HUES6 (cell line): Measurements from ENCODE around the gene FUZ.

Experiments
- H3K27ac ChIP-seq: 2 replicates; pipeline ENCODE4 v1.7.0; 2013; ENCODE audit warnings: low read depth, mild to moderate bottlenecking, low read length, inconsistent platforms
- H3K27me3 ChIP-seq: 2 replicates; pipeline ENCODE4 v1.6.1; 2013; ENCODE audit warnings: low read length; ENCODE audit not compliant: control insufficient read depth, insufficient read depth
- H3K36me3 ChIP-seq: 2 replicates; pipeline ENCODE4 v1.6.1; 2013; ENCODE audit warnings: low read length; ENCODE audit not compliant: control insufficient read depth, insufficient read depth
- H3K4me1 ChIP-seq: 2 replicates; pipeline ENCODE4 v1.6.1; 2013; ENCODE audit warnings: low read length; ENCODE audit not compliant: control insufficient read depth, insufficient read depth
- H3K4me3 ChIP-seq: 2 replicates; pipeline ENCODE4 v1.5.1; 2013; ENCODE audit warnings: low read depth, low read length
- H3K9ac ChIP-seq: one replicate; pipeline ENCODE4 v1.6.1; 2013; ENCODE audit warnings: mild to moderate bottlenecking, low read length
- H3K9me3 ChIP-seq: 2 replicates; pipeline ENCODE4 v1.6.1; 2013; ENCODE audit warnings: low read depth, low read length; ENCODE audit not compliant: control insufficient read depth, insufficient read depth

Gene FUZ

GRCh38 chr19:49764341-49764740, 48.8 kb downstream of the FUZ start:
- Histone ChIP-seq H3K36me3 (no peaks in the 10 kb centered on the region), H3K27ac (no peak overlapping the region), H3K9me3 (no peaks in the 10 kb centered on the region), H3K4me3 (no peak overlapping the region), H3K4me1 (peaks cover 11% of the 10 kb centered on the region), H3K27me3 (no peaks in the 10 kb centered on the region), H3K9ac (no peak overlapping the region)

- Histone ChIP-seq H3K27me3 (no peaks in the 10 kb centered on the region), H3K9me3 (no peaks in the 10 kb centered on the region), H3K36me3 (no peaks in the 10 kb centered on the region), H3K27ac (no peak within 1 kb of the TSS), H3K9ac (no peak within 1 kb of the TSS), H3K4me3 (no peak within 1 kb of the TSS), H3K4me1 (peaks cover 16% of the 10 kb centered on the region)
Observed at GRCh38 chr19:49763230-49763629, 49.9 kb downstream of the FUZ start, which contains the start of gene TSKS. Gene TSKS, minus strand, starts transcription at chr19:49763306. Its CDS starts 59 bp downstream, at chr19:49763247.

GRCh38 chr19:49761625-49762311, 51.3 kb downstream of the FUZ start:
- Histone ChIP-seq H3K27me3 (no peaks in the 10 kb centered on the region), H3K27ac (no peak overlapping the region), H3K36me3 (no peaks in the 10 kb centered on the region), H3K9ac (no peak overlapping the region), H3K4me3 (no peak overlapping the region), H3K9me3 (peaks cover 3% of the 10 kb centered on the region; the same call in 1 of the 2 replicates), H3K4me1 (peaks cover 20% of the 10 kb centered on the region)

GRCh38 chr19:49761249-49761624, 51.9 kb downstream of the FUZ start:
- Histone ChIP-seq H3K27me3 (no peaks in the 10 kb centered on the region), H3K27ac (no peak overlapping the region)

GRCh38 chr19:49758292-49758691, 54.8 kb downstream of the FUZ start:
- H3K4me3 ChIP-seq: no peak overlapping the region
- no peak overlapping the region for H3K9ac ChIP-seq
- H3K27me3 ChIP-seq: no peaks in the 10 kb centered on the region
- H3K27ac ChIP-seq: no peak overlapping the region
- H3K36me3 ChIP-seq: no peaks in the 10 kb centered on the region
- H3K4me1 ChIP-seq: peaks cover 20% of the 10 kb centered on the region
- H3K9me3 ChIP-seq: peaks cover 10% of the 10 kb centered on the region

More at GRCh38 chr19:49761249-49761624, 51.9 kb downstream of the FUZ start:
- H3K4me1 ChIP-seq: peaks cover 20% of the 10 kb centered on the region
- H3K9ac ChIP-seq: no peak overlapping the region
- H3K36me3 ChIP-seq: no peaks in the 10 kb centered on the region
- H3K9me3 ChIP-seq: peaks cover 3% of the 10 kb centered on the region; the same call in 1 of the 2 replicates
- H3K4me3 ChIP-seq: no peak overlapping the region
